PC-9 (cell line): ENCODE measurements around the gene CC2D1A.

Experiments
- EZH2 ChIP-seq: fragments of 200-600 bp; sonication (generic); IDR thresholded peaks from 2 replicates; pipeline ENCODE4 v1.8.0; 2017; ENCODE audit warnings: antibody characterized with exemption, low read depth
- TF ChIP-seq, protein P1 (sequence below): fragments of 200-600 bp; sonication (generic); conservative IDR thresholded peaks from 2 replicates; pipeline ENCODE4 v1.6.1; 2017; ENCODE audit warnings: mixed run types, antibody characterized with exemption, mild to moderate bottlenecking, moderate library complexity

DNA sequence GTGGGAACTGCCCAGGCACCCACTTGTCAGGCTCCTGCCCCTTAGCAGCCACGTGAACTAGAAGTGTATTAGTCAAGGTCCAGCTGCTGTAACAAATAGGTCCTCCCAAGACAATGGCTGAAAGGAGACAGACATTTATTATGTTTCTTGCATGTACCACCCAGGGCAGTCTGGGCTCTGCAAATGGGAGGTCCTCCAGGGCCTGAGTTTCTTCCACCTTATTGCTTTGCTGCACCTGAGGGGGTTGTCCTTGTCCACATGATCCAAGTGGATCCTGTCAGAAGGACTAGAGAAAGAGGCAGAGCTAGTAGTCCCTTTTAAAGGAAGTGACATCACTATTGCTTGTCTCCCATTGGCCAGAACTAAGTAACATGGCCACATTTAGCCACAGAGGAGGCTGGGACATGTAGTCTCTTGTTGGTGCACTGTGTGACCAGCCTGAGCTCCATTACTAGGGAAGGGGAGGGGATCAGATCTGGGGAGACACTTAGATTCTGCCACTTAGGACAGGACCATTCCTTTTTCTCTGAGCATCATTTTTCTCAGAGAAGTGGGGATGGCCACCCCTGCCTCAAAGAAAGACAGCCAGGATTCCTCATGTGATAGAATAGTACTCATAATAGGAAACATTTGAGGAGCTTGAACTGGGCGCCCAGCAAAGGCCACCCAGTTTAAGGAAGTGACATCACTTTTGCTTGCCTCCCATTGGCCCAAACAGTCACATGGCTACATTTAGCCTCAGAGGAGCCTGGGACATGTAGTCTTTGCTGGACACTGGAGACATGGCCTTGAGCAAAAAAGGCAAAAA is 15.1 kb downstream of the CC2D1A start:
- TF ChIP-seq, protein P1, sequence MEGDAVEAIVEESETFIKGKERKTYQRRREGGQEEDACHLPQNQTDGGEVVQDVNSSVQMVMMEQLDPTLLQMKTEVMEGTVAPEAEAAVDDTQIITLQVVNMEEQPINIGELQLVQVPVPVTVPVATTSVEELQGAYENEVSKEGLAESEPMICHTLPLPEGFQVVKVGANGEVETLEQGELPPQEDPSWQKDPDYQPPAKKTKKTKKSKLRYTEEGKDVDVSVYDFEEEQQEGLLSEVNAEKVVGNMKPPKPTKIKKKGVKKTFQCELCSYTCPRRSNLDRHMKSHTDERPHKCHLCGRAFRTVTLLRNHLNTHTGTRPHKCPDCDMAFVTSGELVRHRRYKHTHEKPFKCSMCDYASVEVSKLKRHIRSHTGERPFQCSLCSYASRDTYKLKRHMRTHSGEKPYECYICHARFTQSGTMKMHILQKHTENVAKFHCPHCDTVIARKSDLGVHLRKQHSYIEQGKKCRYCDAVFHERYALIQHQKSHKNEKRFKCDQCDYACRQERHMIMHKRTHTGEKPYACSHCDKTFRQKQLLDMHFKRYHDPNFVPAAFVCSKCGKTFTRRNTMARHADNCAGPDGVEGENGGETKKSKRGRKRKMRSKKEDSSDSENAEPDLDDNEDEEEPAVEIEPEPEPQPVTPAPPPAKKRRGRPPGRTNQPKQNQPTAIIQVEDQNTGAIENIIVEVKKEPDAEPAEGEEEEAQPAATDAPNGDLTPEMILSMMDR = no peak
- TF ChIP-seq EZH2 = no peak
